HCT116 (cell line): ENCODE results near the gene ZSCAN21. TPM values are rescaled to one million over a fixed set of nuclear protein-coding genes. Genes with fewer than 3 reads are reported as not detected.
"Not testable (repeated sequence)": the region's sequence is repeated elsewhere in the genome, so short reads cannot be mapped to it uniquely, and the experiment has no call there.

Source experiments
- ATAC-seq: fragments of 200-7000 bp; cut with Tn5 transposase; 2 replicates; pipeline ENCODE4 v1.9.1; 2020; ENCODE audit warnings: mild to moderate bottlenecking, moderate library complexity
- BruUV-seq: library from RNA; stranded (reverse); fragments of 400-500 nt; replicated peaks from 2 replicates; lab custom pipeline; 2021; lab: Mats Ljungman, UMichigan
- CTCF ChIA-PET: fragments of 300-600 bp; sonication (Branson Sonifier 250); formaldehyde crosslinking; loops from one replicate; lab custom pipeline; 2021; ENCODE audit warnings: antibody characterized with exemption; lab: Charles Lee
- POLR2A ChIA-PET: fragments of 300-600, 350-600 bp; sonication (Branson Sonifier 250); formaldehyde crosslinking; loops from one replicate; lab custom pipeline; 2021; ENCODE audit warnings: antibody characterized with exemption; lab: Charles Lee
- RAD21 ChIA-PET, 2 experiments: fragments of 300-600 bp; sonication (Branson Sonifier 250); formaldehyde crosslinking; loops; one replicate each; lab custom pipeline; 2023; ENCODE audit warnings: low total read pairs in 2 of 2; ENCODE audit not compliant: uncharacterized antibody in 2 of 2, unreplicated experiment in 2 of 2, low non-redundant PET in 1 of 2; lab: Charles Lee
- DNase-seq: peaks from one replicate; pipeline ENCODE4 v3.0.0-alpha.2; 2010; ENCODE audit warnings: low read depth, low spot score
- H2AFZ ChIP-seq: fragments of 200-600 bp; shearing (Covaris generic), sonication (generic); 2 replicates; pipeline ENCODE4 v1.6.1; 2017; ENCODE audit warnings: low read depth, mixed run types, mixed read lengths, antibody characterized with exemption, low read length; ENCODE audit not compliant: poor library complexity, severe bottlenecking
- H3K27ac ChIP-seq: 2 replicates; pipeline ENCODE4 v1.5.1; 2012; ENCODE audit warnings: low read depth, low read length
- H3K27me3 ChIP-seq: fragments of 200-600 bp; sonication (generic); 2 replicates; pipeline ENCODE4 v1.6.1; 2016; ENCODE audit warnings: mixed run types, low read length, mixed read lengths; ENCODE audit not compliant: insufficient read depth
- H3K36me3 ChIP-seq, 2 experiments: fragments of 200-500 bp in 1 of 2; fragments of 200-600 bp in 1 of 2; sonication (Bioruptor generic) in 1 of 2; sonication (generic) in 1 of 2; 2 replicates each; pipeline versions ENCODE4 v1.5.1 to v1.6.1; 2014 to 2016; ENCODE audit warnings: low read length in 2 of 2, inconsistent platforms in 1 of 2, mixed read lengths in 1 of 2, mixed run types in 1 of 2; ENCODE audit not compliant: insufficient read depth in 2 of 2, control insufficient read depth in 1 of 2
- H3K4me1 ChIP-seq, 2 experiments: fragments of 200-600 bp in 1 of 2; sonication (generic) in 1 of 2; 2 replicates each; pipeline versions ENCODE4 v1.5.1 to v1.6.1; 2012 to 2017; ENCODE audit warnings: low read length in 2 of 2, inconsistent platforms in 1 of 2, mild to moderate bottlenecking in 1 of 2, mixed read lengths in 1 of 2, mixed run types in 1 of 2, moderate library complexity in 1 of 2; ENCODE audit not compliant: insufficient read depth in 2 of 2, control insufficient read depth in 1 of 2
- H3K4me2 ChIP-seq: fragments of 200-600 bp; sonication (generic); 2 replicates; pipeline ENCODE4 v1.6.1; 2017; ENCODE audit warnings: mixed run types, low read length, mixed read lengths
- H3K4me3 ChIP-seq, 2 experiments: fragments of 200-600 bp in 1 of 2; sonication (generic) in 1 of 2; replicated peaks in 1 of 2; 2 replicates each; pipeline ENCODE4 v1.5.1; 2011 to 2016; ENCODE audit warnings: low read length in 2 of 2, control low read depth in 1 of 2, low read depth in 1 of 2, mild to moderate bottlenecking in 1 of 2, mixed read lengths in 1 of 2, mixed run types in 1 of 2
- H3K79me2 ChIP-seq: fragments of 200-600 bp; sonication (generic); 2 replicates; pipeline ENCODE4 v1.6.1; 2017; ENCODE audit warnings: mild to moderate bottlenecking, mixed run types, low read length, moderate library complexity, mixed read lengths; ENCODE audit not compliant: insufficient read depth
- H3K9ac ChIP-seq: fragments of 200-600 bp; sonication (generic); 2 replicates; pipeline ENCODE4 v1.6.1; 2016; ENCODE audit warnings: low read length, mixed read lengths
- H3K9me2 ChIP-seq: fragments of 200-600 bp; sonication (generic), shearing (Covaris generic); 2 replicates; pipeline ENCODE4 v1.6.1; 2017; ENCODE audit warnings: mixed run types, mild to moderate bottlenecking, moderate library complexity; ENCODE audit not compliant: insufficient read depth
- H3K9me3 ChIP-seq, 2 experiments: fragments of 200-500 bp in 1 of 2; fragments of 200-600 bp in 1 of 2; sonication (Bioruptor generic) in 1 of 2; sonication (generic) in 1 of 2; 2 replicates each; pipeline ENCODE4 v1.6.1; 2014 to 2017; ENCODE audit warnings: low read length in 2 of 2, mixed read lengths in 2 of 2, inconsistent platforms in 1 of 2, low read depth in 1 of 2, mild to moderate bottlenecking in 1 of 2, mixed run types in 1 of 2, moderate library complexity in 1 of 2; ENCODE audit not compliant: control insufficient read depth in 1 of 2, insufficient read depth in 1 of 2
- H4K20me1 ChIP-seq: fragments of 200-600 bp; sonication (generic), shearing (Covaris generic); 2 replicates; pipeline ENCODE4 v1.6.1; 2017; ENCODE audit warnings: mixed run types, mild to moderate bottlenecking, moderate library complexity; ENCODE audit not compliant: insufficient read depth
- CEBPB ChIP-seq: IDR thresholded peaks from 2 replicates; pipeline ENCODE4 v1.6.1; 2012; ENCODE audit warnings: low read depth
- EGR1 ChIP-seq: IDR thresholded peaks from 2 replicates; pipeline ENCODE4 v1.6.1; 2012; ENCODE audit warnings: low read depth
- ELF1 ChIP-seq: IDR thresholded peaks from 2 replicates; pipeline ENCODE4 v1.6.1; 2012; ENCODE audit warnings: low read depth, borderline replicate concordance
- POLR2A ChIP-seq: IDR thresholded peaks from 2 replicates; pipeline ENCODE4 v1.7.0; 2011; ENCODE audit warnings: borderline replicate concordance; ENCODE audit not compliant: insufficient read depth, insufficient read length; ENCODE audit errors: extremely low read depth
- TCF7L2 ChIP-seq: IDR thresholded peaks from 2 replicates; pipeline ENCODE4 v1.7.0; 2011; ENCODE audit warnings: borderline replicate concordance, inconsistent platforms; ENCODE audit not compliant: insufficient read depth, insufficient read length; ENCODE audit errors: extremely low read depth
- intact Hi-C: fragments of 100-400 bp; cut with micrococcal nuclease; formaldehyde crosslinking; loops from 2 replicates; pipeline ENCODE4 v1.10.0; 2022
- total RNA-seq: library from RNA; stranded (reverse); gene quantifications from one replicate; pipeline ENCODE4 v1.2.1, GENCODE V29; 2021; ENCODE audit not compliant: unreplicated experiment
- TF ChIP-seq, protein P1 (sequence below): IDR thresholded peaks from 2 replicates; pipeline ENCODE4 v1.6.1; 2011; ENCODE audit warnings: mild to moderate bottlenecking, low read length, moderate library complexity; ENCODE audit not compliant: insufficient replicate concordance; ENCODE audit errors: extremely low read depth

Gene ZSCAN21
- total RNA-seq, 1 experiment from 2014 or later = 10.3 TPM

DNA sequence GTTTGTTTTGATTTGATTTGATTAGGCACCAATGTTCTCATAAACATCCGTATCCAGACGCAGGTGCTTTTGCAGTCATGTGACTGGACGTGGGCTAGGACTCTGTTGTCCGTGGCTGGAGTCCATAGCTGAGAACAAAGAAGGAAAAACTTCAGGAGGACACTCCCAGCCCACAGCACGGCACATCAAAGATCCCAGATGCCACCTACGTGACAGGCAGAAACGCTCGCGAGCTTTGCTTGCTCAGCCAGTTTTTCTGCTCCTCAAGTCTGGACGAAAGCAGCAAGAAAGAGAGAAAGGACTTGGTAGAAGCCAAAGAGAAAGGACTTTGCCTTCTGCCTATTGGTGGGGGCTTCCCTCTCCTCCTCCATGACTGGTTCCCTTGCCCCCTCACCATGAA is 41.0 kb upstream of the ZSCAN21 start:
- Histone ChIP-seq H3K9ac (no peak overlapping the region), H3K27me3 (no peaks in the 10 kb centered on the region), H3K9me2 (no peaks in the 10 kb centered on the region), H4K20me1 (no peaks in the 10 kb centered on the region), H3K79me2 (no peaks in the 10 kb centered on the region), H3K36me3 (no peaks in the 10 kb centered on the region), H3K4me1 (peaks cover 0 to 23% of the 10 kb centered on the region in 2 experiments; a peak in 2 of 4 replicates), H3K27ac (no peak overlapping the region), H3K4me2 (peak overlapping the region; percentile 37), H2AFZ (peak overlapping the region; percentile 50), H3K9me3 (no peaks in the 10 kb centered on the region), H3K4me3 (no peak overlapping the region)
- ChIA-PET POLR2A (no interaction called here), CTCF (no interaction called here), RAD21 (no interaction called here)
- no peak for DNase-seq
- BruUV-seq = no TSS peak
- TF ChIP-seq ELF1 (no peak), TCF7L2 (peak; percentile 76), POLR2A (no peak), CEBPB (no peak), EGR1 (no peak)
- TF ChIP-seq, protein P1, sequence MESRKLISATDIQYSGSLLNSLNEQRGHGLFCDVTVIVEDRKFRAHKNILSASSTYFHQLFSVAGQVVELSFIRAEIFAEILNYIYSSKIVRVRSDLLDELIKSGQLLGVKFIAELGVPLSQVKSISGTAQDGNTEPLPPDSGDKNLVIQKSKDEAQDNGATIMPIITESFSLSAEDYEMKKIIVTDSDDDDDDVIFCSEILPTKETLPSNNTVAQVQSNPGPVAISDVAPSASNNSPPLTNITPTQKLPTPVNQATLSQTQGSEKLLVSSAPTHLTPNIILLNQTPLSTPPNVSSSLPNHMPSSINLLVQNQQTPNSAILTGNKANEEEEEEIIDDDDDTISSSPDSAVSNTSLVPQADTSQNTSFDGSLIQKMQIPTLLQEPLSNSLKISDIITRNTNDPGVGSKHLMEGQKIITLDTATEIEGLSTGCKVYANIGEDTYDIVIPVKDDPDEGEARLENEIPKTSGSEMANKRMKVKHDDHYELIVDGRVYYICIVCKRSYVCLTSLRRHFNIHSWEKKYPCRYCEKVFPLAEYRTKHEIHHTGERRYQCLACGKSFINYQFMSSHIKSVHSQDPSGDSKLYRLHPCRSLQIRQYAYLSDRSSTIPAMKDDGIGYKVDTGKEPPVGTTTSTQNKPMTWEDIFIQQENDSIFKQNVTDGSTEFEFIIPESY = peak; percentile 81
- peak; percentile 44; the same call in 1 of the 2 replicates for ATAC-seq
- intact Hi-C loops = no loop called here

DNA sequence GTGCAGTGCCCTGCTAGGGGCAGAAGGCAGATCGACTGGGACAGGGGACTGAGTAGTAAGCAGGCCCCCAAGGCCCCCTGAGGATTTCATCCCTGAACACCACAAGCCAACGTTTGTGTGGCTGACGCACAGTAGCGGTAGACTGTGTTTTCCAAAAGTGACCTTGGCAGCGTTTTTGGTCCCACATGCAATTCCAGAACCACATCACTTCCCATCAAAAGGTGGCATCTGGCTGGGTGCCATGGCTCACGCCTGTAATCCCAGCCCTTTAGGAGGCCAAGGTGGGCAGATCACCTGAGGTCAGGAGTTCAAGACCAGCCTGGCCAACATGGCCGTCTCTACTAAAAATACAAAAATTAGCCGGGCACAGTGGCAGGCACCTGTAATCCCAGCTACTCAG is 39.6 kb upstream of the ZSCAN21 start:
- H3K79me2 ChIP-seq, DNase-seq, ATAC-seq, POLR2A ChIA-PET, H3K9me2 ChIP-seq, H4K20me1 ChIP-seq, H3K27ac ChIP-seq, RAD21 ChIA-PET, intact Hi-C loops, H3K9me3 ChIP-seq, H2AFZ ChIP-seq, BruUV-seq, CTCF ChIA-PET, H3K27me3 ChIP-seq, H3K9ac ChIP-seq, H3K4me3 ChIP-seq, H3K36me3 ChIP-seq, H3K4me2 ChIP-seq: not testable (repeated sequence)
- H3K4me1 ChIP-seq = peaks cover under 1 to 25% of the 10 kb centered on the region in 2 experiments; a peak in 2 of 4 replicates
